GM13977 (cell line): ENCODE measurements around the gene CEP72.

Experiments used
- DNase-seq: peaks from one replicate; pipeline ENCODE4 v3.0.0; 2012; ENCODE audit warnings: low spot score
- CTCF ChIP-seq: IDR thresholded peaks from 2 replicates; pipeline ENCODE4 v1.5.1; 2012; ENCODE audit warnings: mild to moderate bottlenecking, control low read depth; ENCODE audit not compliant: insufficient read depth; ENCODE audit errors: extremely low read depth, missing control alignments
- in situ Hi-C: fragments of 300-500 bp; cut with MboI; formaldehyde crosslinking; loops from one replicate; pipeline ENCODE4 v1.12.0; 2022; ENCODE audit warnings: low sequenced_read_pairs, low pct_unique_long_range_greater_than_20kb, mixed read lengths, inconsistent platforms; ENCODE audit not compliant: unreplicated experiment

Gene CEP72

GRCh38 chr5:639584-640213, 27.6 kb downstream of the CEP72 start:
- in situ Hi-C loops, result no loop called here
- no peak for TF ChIP-seq CTCF
- DNase-seq, result no peak

- in situ Hi-C loops, result no loop called here
- TF ChIP-seq CTCF, result no peak
- DNase-seq, result no peak
Measured at GRCh38 chr5:640461-641330, 28.6 kb downstream of the CEP72 start.

- no peak for TF ChIP-seq CTCF
- DNase-seq, result no peak
- in situ Hi-C loops, result no loop called here
Measured at GRCh38 chr5:641331-641765, 29.2 kb downstream of the CEP72 start.

GRCh38 chr5:642481-642880, 30.3 kb downstream of the CEP72 start:
- no peak for DNase-seq
- in situ Hi-C loops, result no loop called here
- no peak for TF ChIP-seq CTCF

GRCh38 chr5:643351-643801, 31.2 kb downstream of the CEP72 start:
- DNase-seq, result no peak
- in situ Hi-C loops, result no loop called here
- no peak for TF ChIP-seq CTCF

GRCh38 chr5:643811-644271, 31.7 kb downstream of the CEP72 start:
- DNase-seq, result no peak
- no peak for TF ChIP-seq CTCF
- in situ Hi-C loops, result no loop called here
